H1 (cell line): ENCODE results near the gene ZNF397. TPM values are rescaled to one million over a fixed set of nuclear protein-coding genes. Genes with fewer than 3 reads are reported as not detected.

Experiments
- CTCF ChIA-PET: fragments of 300-600 bp; sonication (Branson Sonifier 250); formaldehyde crosslinking; loops from one replicate; lab custom pipeline; 2021; ENCODE audit not compliant: partially characterized antibody; lab: Charles Lee
- POLR2A ChIA-PET: fragments of 300-600 bp; sonication (Branson Sonifier 250); formaldehyde crosslinking; loops from one replicate; lab custom pipeline; 2021; ENCODE audit warnings: inconsistent platforms; ENCODE audit not compliant: partially characterized antibody; lab: Charles Lee
- DNase-seq, 2 experiments: peaks; one replicate each; pipeline versions ENCODE4 v3.0.0 to v3.0.0-alpha.2; 2010 to 2022; ENCODE audit warnings: low spot score in 2 of 2, low read depth in 1 of 2, mixed read lengths in 1 of 2
- FAIRE-seq: peaks from 2 replicates; lab custom pipeline; 2011; peaks lifted over from hg19 to GRCh38; lab: Jason Lieb, UNC
- H2AFZ ChIP-seq: 2 replicates; pipeline ENCODE4 v1.8.1; 2012; ENCODE audit warnings: low read length, inconsistent platforms
- H2AK5ac ChIP-seq: 2 replicates; pipeline ENCODE4 v1.6.1; 2013; ENCODE audit warnings: low read depth, low read length
- H2BK120ac ChIP-seq: replicated peaks from 2 replicates; pipeline ENCODE3; 2013; ENCODE audit warnings: low read depth, low read length, inconsistent platforms
- H2BK12ac ChIP-seq: 2 replicates; pipeline ENCODE4 v1.6.1; 2013; ENCODE audit warnings: low read depth, low read length
- H2BK15ac ChIP-seq: 2 replicates; pipeline ENCODE4 v1.6.1; 2013; ENCODE audit warnings: low read length
- H2BK20ac ChIP-seq: 2 replicates; pipeline ENCODE4 v1.6.1; 2013; ENCODE audit warnings: low read length
- H2BK5ac ChIP-seq: 2 replicates; pipeline ENCODE4 v1.6.1; 2013; ENCODE audit warnings: low read depth, low read length
- H3K14ac ChIP-seq: 2 replicates; pipeline ENCODE4 v1.6.1; 2013; ENCODE audit warnings: inconsistent platforms; ENCODE audit not compliant: insufficient read length
- H3K18ac ChIP-seq: 2 replicates; pipeline ENCODE4 v1.6.1; 2013; ENCODE audit warnings: low read length; ENCODE audit errors: extremely low read depth
- H3K23ac ChIP-seq: 2 replicates; pipeline ENCODE4 v1.6.1; 2013; ENCODE audit warnings: inconsistent platforms; ENCODE audit not compliant: insufficient read length
- H3K23me2 ChIP-seq: 2 replicates; pipeline ENCODE4 v1.6.1; 2013; ENCODE audit warnings: low read depth, low read length
- H3K27ac ChIP-seq: 2 replicates; pipeline ENCODE4 v1.6.1; 2011; ENCODE audit warnings: low read depth, low read length, inconsistent platforms
- H3K27me3 ChIP-seq, 4 experiments: replicated peaks in 1 of 4; 1 replicate in 1 of 4; 2 replicates in 3 of 4; pipeline versions ENCODE4 v1.6.1 to v1.8.1; 2011 to 2013; ENCODE audit warnings: low read length in 3 of 4, mild to moderate bottlenecking in 3 of 4, inconsistent platforms in 2 of 4, mixed read lengths in 2 of 4, moderate library complexity in 1 of 4; ENCODE audit not compliant: control insufficient read depth in 3 of 4, insufficient read depth in 3 of 4; ENCODE audit errors: extremely low read depth in 1 of 4
- H3K36me3 ChIP-seq, 4 experiments: 2 replicates each; pipeline versions ENCODE4 v1.6.1 to v1.8.1; 2011 to 2013; ENCODE audit warnings: mild to moderate bottlenecking in 4 of 4, low read length in 3 of 4, moderate library complexity in 2 of 4, control low read depth in 1 of 4, inconsistent platforms in 1 of 4; ENCODE audit not compliant: insufficient read depth in 4 of 4, control insufficient read depth in 2 of 4
- H3K4ac ChIP-seq: replicated peaks from 2 replicates; pipeline ENCODE3; 2013; ENCODE audit warnings: low read length, low read depth, mixed read lengths, inconsistent platforms; ENCODE audit not compliant: insufficient read length
- H3K4me1 ChIP-seq, 4 experiments: replicated peaks in 1 of 4; 1 replicate in 1 of 4; 2 replicates in 3 of 4; pipeline versions ENCODE4 v1.6.1 to v1.8.1; 2011 to 2013; ENCODE audit warnings: low read length in 3 of 4, inconsistent platforms in 2 of 4, mixed read lengths in 1 of 4; ENCODE audit not compliant: insufficient read depth in 4 of 4, control insufficient read depth in 3 of 4
- H3K4me2 ChIP-seq, 2 experiments: 2 replicates each; pipeline versions ENCODE4 v1.6.1 to v1.8.1; 2011 to 2013; ENCODE audit warnings: low read depth in 2 of 2, low read length in 2 of 2, control low read depth in 1 of 2, inconsistent platforms in 1 of 2, mild to moderate bottlenecking in 1 of 2; ENCODE audit not compliant: insufficient read depth in 1 of 2
- H3K4me3 ChIP-seq, 4 experiments: fragments of 200-600, 300-600 bp in 1 of 4; sonication (generic), shearing (Covaris generic), sonication (Bioruptor Twin) in 1 of 4; 2 replicates each; pipeline versions ENCODE4 v1.5.1 to v1.8.1; 2011 to 2016; ENCODE audit warnings: low read length in 4 of 4, low read depth in 3 of 4, control low read depth in 2 of 4, inconsistent platforms in 2 of 4, mild to moderate bottlenecking in 2 of 4, mixed read lengths in 1 of 4, moderate library complexity in 1 of 4; ENCODE audit not compliant: insufficient read depth in 2 of 4; ENCODE audit errors: extremely low read depth in 1 of 4
- H3K56ac ChIP-seq: replicated peaks from 2 replicates; pipeline ENCODE3; 2013; ENCODE audit warnings: low read depth, mild to moderate bottlenecking, mixed read lengths, low read length, inconsistent platforms; ENCODE audit not compliant: insufficient read length
- H3K79me1 ChIP-seq: 2 replicates; pipeline ENCODE4 v1.6.1; 2013; ENCODE audit warnings: low read depth, low read length, control low read depth
- H3K79me2 ChIP-seq, 2 experiments: 2 replicates each; pipeline versions ENCODE4 v1.6.1 to v1.8.1; 2012 to 2013; ENCODE audit warnings: low read length in 2 of 2, mild to moderate bottlenecking in 2 of 2, inconsistent platforms in 1 of 2; ENCODE audit not compliant: insufficient read depth in 2 of 2, control insufficient read depth in 1 of 2
- H3K9ac ChIP-seq, 4 experiments: replicated peaks in 1 of 4; 1 replicate in 1 of 4; 2 replicates in 3 of 4; pipeline versions ENCODE4 v1.6.1 to v1.8.1; 2011 to 2013; ENCODE audit warnings: low read depth in 3 of 4, low read length in 3 of 4, control low read depth in 2 of 4, mild to moderate bottlenecking in 2 of 4, moderate library complexity in 2 of 4, inconsistent platforms in 1 of 4; ENCODE audit errors: extremely low read depth in 1 of 4
- H3K9me3 ChIP-seq, 2 experiments: 2 replicates each; pipeline versions ENCODE4 v1.6.1 to v1.8.1; 2012 to 2013; ENCODE audit warnings: mild to moderate bottlenecking in 2 of 2, moderate library complexity in 2 of 2, control low read depth in 1 of 2, inconsistent platforms in 1 of 2, low read depth in 1 of 2, low read length in 1 of 2, mixed read lengths in 1 of 2; ENCODE audit not compliant: insufficient read depth in 2 of 2
- H4K20me1 ChIP-seq, 2 experiments: replicated peaks in 1 of 2; 2 replicates each; pipeline versions ENCODE3 to v1.8.1; 2011 to 2013; ENCODE audit warnings: inconsistent platforms in 2 of 2, low read length in 2 of 2, mild to moderate bottlenecking in 1 of 2; ENCODE audit not compliant: insufficient read depth in 2 of 2, control insufficient read depth in 1 of 2
- H4K5ac ChIP-seq: 2 replicates; pipeline ENCODE4 v1.6.1; 2013; ENCODE audit warnings: low read length, low read depth, mixed read lengths, inconsistent platforms; ENCODE audit not compliant: insufficient read length
- H4K8ac ChIP-seq: 2 replicates; pipeline ENCODE4 v1.8.0; 2013; ENCODE audit warnings: mild to moderate bottlenecking, moderate library complexity, low read length, inconsistent platforms; ENCODE audit not compliant: insufficient read depth; ENCODE audit errors: extremely low read depth
- H4K91ac ChIP-seq: replicated peaks from 2 replicates; pipeline ENCODE3; 2013; ENCODE audit warnings: low read length, mixed read lengths, inconsistent platforms; ENCODE audit not compliant: insufficient read length
- CHD1 ChIP-seq: IDR thresholded peaks from 2 replicates; pipeline ENCODE4 v1.6.1; 2012; ENCODE audit warnings: low read depth, low read length, improper control_type of control experiment
- HDAC2 ChIP-seq, 2 experiments: fragments of 300-600 bp in 1 of 2; sonication (generic) in 1 of 2; IDR thresholded peaks; 2 replicates each; pipeline ENCODE4 v1.6.1; 2011 to 2012; ENCODE audit warnings: low read depth in 2 of 2, low read length in 2 of 2, mild to moderate bottlenecking in 2 of 2, moderate library complexity in 2 of 2, borderline replicate concordance in 1 of 2, inconsistent platforms in 1 of 2
- JUN ChIP-seq: IDR thresholded peaks from 2 replicates; pipeline ENCODE4 v1.6.1; 2011; ENCODE audit warnings: low read depth, mild to moderate bottlenecking, improper control_type of control experiment, low read length
- JUND ChIP-seq: IDR thresholded peaks from 2 replicates; pipeline ENCODE4 v1.6.1; 2011; ENCODE audit warnings: mild to moderate bottlenecking, improper control_type of control experiment, low read length
- MAFK ChIP-seq: IDR thresholded peaks from 2 replicates; pipeline ENCODE4 v1.6.1; 2012; ENCODE audit warnings: low read depth, mild to moderate bottlenecking, improper control_type of control experiment, low read length
- POLR2AphosphoS5 ChIP-seq: IDR thresholded peaks from 2 replicates; pipeline ENCODE4 v1.6.1; 2011; ENCODE audit warnings: low read depth, low read length
- RNF2 ChIP-seq: fragments of 200-900, 300-1000 bp; sonication (generic); IDR thresholded peaks from 2 replicates; pipeline ENCODE4 v1.7.1; 2016; ENCODE audit warnings: borderline replicate concordance, low read depth, mild to moderate bottlenecking, antibody characterized with exemption, low read length; ENCODE audit not compliant: poor library complexity, severe bottlenecking; ENCODE audit errors: missing control alignments
- SIX5 ChIP-seq: IDR thresholded peaks from 2 replicates; pipeline ENCODE4 v1.6.1; 2011; ENCODE audit warnings: mild to moderate bottlenecking, low read depth, low read length
- WGBS, 2 experiments: shearing (Covaris generic) in 1 of 2; methylation state at CpG; one replicate each; pipeline versions ENCODE4 v1.1.6 to v1.1.7; 2013 to 2015; ENCODE audit warnings: low lambda C conversion rate in 2 of 2, mixed read lengths in 2 of 2, inconsistent platforms in 1 of 2, low coverage in 1 of 2, missing lambda C conversion rate in 1 of 2; ENCODE audit not compliant: insufficient replicate concordance in 2 of 2, insufficient coverage in 1 of 2, insufficient read length in 1 of 2; ENCODE audit errors: extremely low coverage in 1 of 2, missing lambda C conversion rate in 1 of 2; 5-methylcytosine and 5-hydroxymethylcytosine counted together
- long read RNA-seq, 2 experiments: library from RNA in 1 of 2; library from capped mRNA in 1 of 2; stranded (forward); transcript quantifications; one replicate each; pipeline ENCODE4 v2.0.0, GENCODE V29; 2021; ENCODE audit warnings: inconsistent platforms in 1 of 2
- polyA minus RNA-seq, 3 experiments: library from RNA; depleted of rRNA, polyadenylated mRNA; stranded (reverse); fragments of >200 nt; gene quantifications; 1 replicate in 2 of 3; 2 replicates in 1 of 3; pipeline ENCODE4 v1.2.3, GENCODE V29; 2011
- polyA plus RNA-seq, 7 experiments: library from polyadenylated mRNA; depleted of rRNA in 3 of 7; stranded (reverse) in 5 of 7; unstranded in 2 of 7; fragments of >200 nt in 5 of 7; fragments of 200-250 nt in 2 of 7; gene quantifications; 1 replicate in 5 of 7; 2 replicates in 1 of 7; 4 replicates in 1 of 7; pipeline versions ENCODE4 v1.2.1 to v1.2.3, GENCODE V29; 2011 to 2013; ENCODE audit warnings: missing spikeins in 2 of 7, mixed read lengths in 2 of 7
- total RNA-seq: library from RNA; stranded (reverse); fragmentation: NEBNext Ultra II Directional; extraction: Animal tissue kit (Norgen Biotek cat#: 25700); gene quantifications from 2 replicates; pipeline ENCODE4 v1.2.1, GENCODE V29; 2021

Gene ZNF397
- total RNA-seq, result 38.9 and 39.5 TPM in 2 replicates
- polyA plus RNA-seq (2011; rRNA removed), result 9.0 and 9.8 TPM in 2 replicates
- 19.3 TPM for polyA plus RNA-seq (2011; cell fraction: cytosol; rRNA removed)
- polyA plus RNA-seq (2011; cell fraction: nucleus; rRNA removed), result 18.0 TPM
- polyA plus RNA-seq (2012, experiment 1 of 2), result 25.3 to 40.4 TPM (median 29.6 TPM) in 4 replicates
- 3.4 TPM for polyA plus RNA-seq (2012, experiment 2 of 2)
- 27.2 TPM for polyA plus RNA-seq (2013, experiment 1 of 2)
- polyA plus RNA-seq (2013, experiment 2 of 2), result 25.5 TPM
- polyA minus RNA-seq (2011; rRNA and poly(A)+ RNA removed), result 27.7 and 39.9 TPM in 2 replicates
- 18.5 TPM for polyA minus RNA-seq (2011; cell fraction: cytosol; rRNA and poly(A)+ RNA removed)
- polyA minus RNA-seq (2011; cell fraction: nucleus; rRNA and poly(A)+ RNA removed), result 44.7 TPM
- long read RNA-seq, experiment 1, partial matches to known transcripts, result 0 of 4 reads
- long read RNA-seq, experiment 1, other reads (novel, unspliced or antisense), result 3 of 4 reads
- long read RNA-seq, experiment 2, full-length matches to known transcripts, result 7 of 17 reads
- long read RNA-seq, experiment 2, partial matches to known transcripts, result 2 of 17 reads
- long read RNA-seq, experiment 2, other reads (novel, unspliced or antisense), result 8 of 17 reads

DNA sequence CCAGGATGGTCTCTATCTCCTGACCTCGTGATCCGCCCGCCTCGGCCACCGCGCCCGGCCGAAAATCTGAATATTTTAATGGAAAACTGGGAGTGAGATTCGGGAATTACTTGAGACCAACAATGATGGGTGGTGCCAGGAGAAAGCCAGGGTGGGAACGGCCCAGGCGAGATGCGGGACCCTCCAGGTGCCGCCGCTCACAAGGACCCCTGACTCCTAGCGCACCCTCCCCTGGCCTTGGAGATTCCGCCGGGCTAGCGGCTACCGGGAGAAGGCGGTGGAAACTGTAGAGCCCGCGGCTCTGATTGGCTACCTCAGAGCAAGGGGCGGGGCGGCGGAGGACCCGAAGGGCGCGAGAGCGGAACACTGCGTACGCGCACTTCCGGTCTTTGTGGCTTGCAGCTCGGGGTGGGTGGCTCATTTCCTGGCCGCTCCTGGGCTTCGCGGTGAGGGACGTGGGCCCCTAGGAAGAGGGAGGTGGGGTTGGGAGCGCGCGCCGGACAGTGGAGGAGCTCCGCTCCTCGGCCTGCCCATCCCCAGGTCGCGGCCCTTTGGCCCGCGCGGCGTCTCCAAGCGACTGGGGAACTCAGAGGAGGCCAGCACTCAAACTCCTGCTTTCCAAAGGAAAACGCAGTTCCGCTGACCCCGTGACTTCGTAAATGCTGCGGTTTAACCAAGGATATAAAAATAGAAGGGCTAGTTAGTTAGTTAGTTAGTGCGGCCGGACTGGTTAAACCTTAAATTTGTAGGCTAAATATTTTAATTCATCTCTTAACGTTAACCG lies at the start of gene ZNF397:
ZNF397 (plus strand) TSS at position 371 of the 784 bp plus-strand sequence. CDS start 1,437 bp downstream, outside the sequence.
- FAIRE-seq, result peak; percentile 55
- TF ChIP-seq JUND, result no peak
- no peak for TF ChIP-seq HDAC2 (IDR thresholded peaks at IDR 0.05; ENCODE audit: borderline replicate concordance in 1 of 2, low read depth in 2 of 2, low read length in 2 of 2)
- no peak for TF ChIP-seq JUN
- peak; percentile 99; the same call in 1 of the 2 replicates for TF ChIP-seq POLR2AphosphoS5
- TF ChIP-seq SIX5, result no peak
- no peak for TF ChIP-seq CHD1
- TF ChIP-seq RNF2, result no peak
- no peak for TF ChIP-seq MAFK

More for the DNA sequence above, at the start of gene ZNF397:
- H2BK5ac ChIP-seq, result peak within 1 kb of the TSS; percentile 87
- peak within 1 kb of the TSS; percentile 78 for H4K5ac ChIP-seq
- no peak within 1 kb of the TSS for H2BK20ac ChIP-seq
- H4K20me1 ChIP-seq, result no peaks in the 10 kb centered on the region
- H3K4me3 ChIP-seq, result peak within 1 kb of the TSS; percentile 61 to 78 (median 74)
- peak within 1 kb of the TSS; percentile 32 for H3K4ac ChIP-seq
- no peak within 1 kb of the TSS for H2BK120ac ChIP-seq
- peak within 1 kb of the TSS; percentile 76 to 80 for H3K4me2 ChIP-seq
- peak within 1 kb of the TSS; percentile 95 for H4K91ac ChIP-seq
- POLR2A ChIA-PET, result interaction anchor here (0.7 to 4.3 kb wide), 17 partner anchors 8 to 731 kb away, joined by 3 to 28 read pairs (median 4); partner anchors contain the start of genes RMP24, ZNF24 and ZSCAN30
- peaks cover 25 to 39% (median 36%) of the 10 kb centered on the region in 4 experiments for H3K36me3 ChIP-seq
- 2% methylated on average over 46 of the region's 60 CpGs; no CpG with 5 or more reads in 1 of the 2 experiments for WGBS, 2 experiments
- peak; percentile 90 to 94 for DNase-seq
- peak within 1 kb of the TSS; percentile 90 to 99 (median 93) for H3K9ac ChIP-seq
- CTCF ChIA-PET, result interaction anchor here (5.0 kb wide), 1 partner anchor 10 kb away, joined by 23 read pairs; no protein-coding TSS in a partner anchor
- H3K14ac ChIP-seq, result no peak within 1 kb of the TSS
- peak within 1 kb of the TSS; percentile 61 for H3K56ac ChIP-seq
- H4K8ac ChIP-seq, result peak within 1 kb of the TSS; percentile 98; the same call in 1 of the 2 replicates
- 0 out of 2 replicates have a peak, but pooled peaks cover 3% of the 10 kb centered on the region for H3K79me1 ChIP-seq
- H3K23ac ChIP-seq, result no peak within 1 kb of the TSS
- H2BK12ac ChIP-seq, result no peak within 1 kb of the TSS; the same call in 1 of the 2 replicates
- peaks cover 3% of the 10 kb centered on the region; the same call in 1 of the 2 replicates for H3K23me2 ChIP-seq
- H2AFZ ChIP-seq, result peak within 1 kb of the TSS; percentile 86
- no peaks in the 10 kb centered on the region for H3K27me3 ChIP-seq
- H3K79me2 ChIP-seq, result peaks cover 3 to 29% of the 10 kb centered on the region in 2 experiments
- H3K9me3 ChIP-seq, result no peaks in the 10 kb centered on the region
- H3K4me1 ChIP-seq, result peaks cover 0 to 3% (median 0%) of the 10 kb centered on the region in 4 experiments; a peak in 2 of 7 replicates
- H2AK5ac ChIP-seq, result no peak within 1 kb of the TSS
- H3K27ac ChIP-seq, result peak within 1 kb of the TSS; percentile 91
- peak within 1 kb of the TSS; percentile 62; the same call in 1 of the 2 replicates for H2BK15ac ChIP-seq
- peak within 1 kb of the TSS; percentile 86 for H3K18ac ChIP-seq
